ENCODE results near the gene OR7C1. TPM values are rescaled to one million over a fixed set of nuclear protein-coding genes. Genes with fewer than 3 reads are reported as not detected.

Gene OR7C1
- total and polyA plus RNA-seq, 2 of the 8 experiments (the other 6 are each of a cell fraction or from before 2014, with no cell fraction given), result not detected

GRCh38 chr19:14758816-14759215 is 76.2 kb downstream of the OR7C1 start (continued):
- TF ChIP-seq CHD7 (IDR thresholded peaks at IDR 0.05; ENCODE audit: insufficient replicate concordance, low read length) (no peak), KDM5A (IDR thresholded peaks at IDR 0.05; ENCODE audit: low read length) (no peak), CHD1 (IDR thresholded peaks at IDR 0.05; ENCODE audit: low read depth, low read length) (no peak), FOSL1 (IDR thresholded peaks at IDR 0.05; ENCODE audit: insufficient read depth, low read depth, low read length) (no peak), ATF2 (IDR thresholded peaks at IDR 0.05; ENCODE audit: low read length) (no peak), CBX8 (IDR thresholded peaks at IDR 0.05; ENCODE audit: borderline replicate concordance, low read depth, low read length) (no peak), TEAD4 (IDR thresholded peaks at IDR 0.05; ENCODE audit: low read depth, low read length) (no peak), SRF (IDR thresholded peaks at IDR 0.05; ENCODE audit: low read depth, low read length) (no peak), SAP30 (IDR thresholded peaks at IDR 0.05; ENCODE audit: insufficient read depth, insufficient replicate concordance, low read length) (no peak), MAX (IDR thresholded peaks at IDR 0.05) (peak; percentile 82)

All from H1 (cell line).